Glomerular visceral epithelial cell (primary cell): ENCODE data around the gene CHPF2.

Source experiments
- DNase-seq: peaks from one replicate; pipeline ENCODE4 v3.0.0-alpha.2; 2016; ENCODE audit errors: extremely low spot score

Gene CHPF2

DNA sequence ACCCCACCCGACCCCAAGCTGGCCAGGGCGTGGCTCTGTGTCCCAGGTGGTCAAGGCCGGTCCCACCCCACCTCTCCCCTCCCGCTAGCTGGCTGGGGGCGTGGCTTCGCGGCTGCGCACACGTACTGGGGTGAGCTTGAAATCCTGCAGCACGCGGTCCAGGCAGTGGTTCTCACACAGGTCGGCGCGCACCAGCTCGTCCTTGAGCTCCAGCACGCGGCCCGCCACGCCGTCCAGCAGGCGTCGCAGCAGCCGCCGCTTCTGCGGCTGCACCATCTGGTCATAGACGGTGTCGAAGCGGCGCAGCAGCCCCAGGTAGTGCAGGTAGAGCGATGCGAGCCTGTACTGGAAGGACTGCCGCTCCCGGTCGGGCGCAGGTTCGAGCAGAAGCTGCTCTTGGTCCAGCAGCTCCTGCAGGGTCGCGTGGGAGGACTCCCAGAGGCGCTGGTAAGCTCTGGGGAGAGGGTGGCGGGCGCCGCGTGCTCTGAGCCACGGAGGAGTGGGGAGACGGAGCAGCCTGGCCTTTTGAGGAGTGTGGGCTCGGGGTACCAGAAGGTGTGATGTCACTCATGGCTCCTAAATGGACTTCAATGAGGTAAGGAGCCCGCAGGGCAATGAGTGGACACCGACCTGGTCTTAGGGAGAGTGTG, 27.8 kb upstream of the CHPF2 start:
- DNase-seq = no peak

DNA sequence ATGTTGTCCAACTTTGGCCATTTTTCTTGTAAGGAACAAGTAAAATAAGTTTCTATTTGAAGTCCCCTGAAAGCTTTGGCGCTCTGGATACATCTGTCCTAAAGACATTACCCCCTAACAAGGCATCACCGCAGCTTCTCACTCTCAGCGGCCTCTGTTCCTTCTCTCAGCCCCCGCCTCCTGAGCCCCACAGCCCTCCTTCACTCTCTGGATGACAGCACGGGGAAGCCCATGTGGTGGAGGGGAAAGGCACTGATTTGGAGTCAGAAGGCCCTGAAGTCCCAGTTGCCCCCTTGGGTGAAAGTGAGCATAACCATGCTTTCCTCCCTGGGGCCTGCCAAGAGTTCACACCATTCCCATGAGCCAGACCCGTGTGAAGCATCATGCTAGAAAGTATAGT, 26.6 kb upstream of the CHPF2 start:
- no peak for DNase-seq

DNA sequence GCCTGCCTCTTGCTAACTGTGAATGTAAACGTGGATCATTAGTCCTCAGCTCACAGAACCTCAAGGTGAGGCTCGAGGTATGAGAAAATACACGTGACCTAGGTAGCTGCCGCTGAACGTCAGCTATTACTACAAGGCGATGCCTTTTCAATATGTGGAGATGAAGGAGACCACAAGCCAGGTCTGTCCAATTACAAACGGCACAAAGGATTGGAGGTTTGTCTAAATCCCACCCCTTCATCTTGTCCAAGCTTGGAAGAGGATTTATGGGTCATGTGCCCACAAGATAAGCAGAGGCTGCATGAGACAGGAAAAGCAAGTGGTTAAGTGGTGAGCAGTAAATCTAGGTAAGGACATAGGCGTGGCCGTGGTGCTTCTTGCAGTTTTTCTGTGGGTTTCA, 25.4 kb upstream of the CHPF2 start:
- no peak for DNase-seq

DNA sequence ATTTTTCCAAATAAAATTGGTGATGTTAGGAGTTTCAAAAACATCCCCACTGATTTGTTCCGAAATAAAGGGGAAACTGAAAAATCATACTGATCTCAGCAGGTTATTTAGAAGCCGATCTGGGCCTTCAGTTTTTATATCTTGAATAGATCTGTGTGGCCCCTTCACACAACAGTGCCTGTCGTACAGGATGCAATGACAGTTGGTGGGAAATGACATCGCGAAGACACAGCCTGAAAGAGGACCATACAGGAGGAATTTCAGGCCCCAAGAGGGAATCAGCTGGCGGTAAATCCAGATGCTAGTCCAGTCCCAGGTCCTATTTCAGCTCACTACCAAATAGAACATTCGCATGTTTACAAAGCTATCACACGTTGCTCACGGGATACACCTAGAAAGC, 25.0 kb upstream of the CHPF2 start:
- DNase-seq = no peak

DNA sequence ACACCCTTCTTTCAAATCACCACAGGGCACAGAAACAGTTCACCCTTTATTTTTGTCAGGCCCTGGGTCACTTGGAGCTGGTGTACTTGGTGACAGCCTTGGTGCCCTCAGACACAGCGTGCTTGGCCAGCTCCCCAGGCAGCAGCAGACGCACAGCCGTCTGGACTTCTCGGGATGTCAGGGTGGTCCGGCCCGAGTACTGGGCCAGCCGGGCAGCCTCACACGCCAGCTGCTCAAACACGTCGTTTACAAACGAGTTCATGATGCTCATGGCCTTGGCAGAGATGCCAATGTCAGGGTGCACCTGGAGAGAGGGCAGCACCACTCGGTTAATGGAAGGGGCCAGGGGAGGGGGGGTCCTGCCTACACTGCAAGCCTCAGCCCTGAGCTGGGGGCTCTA, 24.5 kb upstream of the CHPF2 start:
- DNase-seq = no peak

DNA sequence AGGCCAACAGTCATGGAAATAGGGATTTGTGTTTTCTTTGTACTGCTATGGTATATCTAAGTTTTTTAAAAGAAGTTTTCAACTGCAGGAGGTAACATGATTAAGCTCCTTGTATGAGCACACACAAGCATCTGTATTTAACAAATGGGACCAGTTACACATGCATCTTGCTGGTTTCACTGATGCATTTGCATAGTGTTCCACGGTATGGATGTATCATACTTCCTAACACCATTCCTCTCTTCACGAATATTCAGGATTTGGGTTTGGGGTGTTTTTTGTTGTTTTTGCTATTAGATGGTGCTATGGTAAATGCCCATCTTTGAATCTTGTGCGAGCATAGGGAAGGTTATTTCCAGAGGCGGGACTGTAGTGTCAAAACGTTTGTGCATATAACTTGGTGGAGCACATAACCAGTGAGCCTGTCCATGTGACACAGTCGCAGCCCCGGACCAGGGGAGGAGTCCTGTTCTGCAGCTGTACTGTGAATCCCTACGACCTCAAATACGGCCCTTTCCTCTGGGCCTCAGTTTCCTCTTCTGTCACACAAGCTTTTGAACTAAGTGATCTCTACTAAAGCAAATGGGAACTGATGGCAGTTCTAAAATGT, 23.9 kb upstream of the CHPF2 start:
- DNase-seq = no peak

DNA sequence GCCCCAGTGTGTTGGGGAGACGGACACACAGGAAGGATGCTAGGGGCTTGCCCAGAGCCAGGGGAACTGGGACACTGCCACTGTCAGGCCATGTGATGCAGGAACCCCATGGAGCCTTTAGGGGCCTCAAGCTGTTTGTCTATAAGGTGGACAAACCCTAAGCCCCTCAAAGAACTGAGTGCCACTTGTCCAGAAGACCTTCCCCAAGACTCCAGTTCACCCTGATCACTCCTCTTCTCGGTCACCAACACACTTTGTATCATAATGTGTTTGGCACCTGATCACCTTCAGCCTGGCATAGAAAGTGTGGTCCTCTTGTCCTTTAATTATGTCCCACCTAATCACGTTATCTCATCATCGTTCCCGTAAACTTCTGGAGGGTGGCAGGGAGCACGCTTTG, 22.7 kb upstream of the CHPF2 start:
- DNase-seq = no peak

DNA sequence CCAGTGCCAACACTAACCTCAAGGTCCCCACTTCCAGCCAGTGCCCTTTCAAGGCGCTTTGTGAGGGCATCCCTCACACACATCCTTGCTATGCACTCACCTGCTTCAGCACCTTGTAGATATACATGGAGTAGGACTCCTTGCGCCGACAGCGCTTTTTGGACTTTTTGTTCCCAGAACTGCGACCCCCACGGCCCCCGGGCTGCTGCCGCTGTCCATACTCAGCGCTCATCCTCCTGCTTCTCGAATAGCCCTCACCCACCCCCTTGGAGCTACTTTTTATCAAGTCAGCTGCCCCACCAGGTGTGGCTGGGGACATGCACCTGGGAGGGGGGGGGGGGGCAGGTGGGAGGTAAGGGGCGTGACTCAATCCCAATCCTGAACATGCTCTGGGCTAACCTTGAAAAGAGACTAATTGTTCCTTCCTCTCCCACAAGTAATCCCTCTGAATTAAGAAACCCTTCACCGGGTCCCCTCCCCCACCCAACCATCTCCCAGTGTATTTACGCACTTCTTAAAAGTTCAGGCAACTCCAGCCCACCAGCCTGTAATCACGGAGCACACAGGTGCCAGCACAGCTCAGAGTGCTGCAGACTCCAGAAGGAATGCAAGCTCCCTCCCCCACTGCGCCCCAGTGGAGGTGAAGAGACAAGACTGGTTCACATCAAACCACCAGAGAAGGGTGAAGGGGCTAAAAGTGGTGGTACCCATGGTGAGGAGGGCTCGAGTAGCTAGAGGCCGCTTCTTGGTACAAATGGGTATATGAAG, 22.0 kb upstream of the CHPF2 start, which contains the start of gene H2BK1:
TSS of gene H2BK1 (minus strand) at position 402 of the 768 bp plus-strand sequence. CDS start at position 232, 170 bp downstream.
- DNase-seq = no peak

DNA sequence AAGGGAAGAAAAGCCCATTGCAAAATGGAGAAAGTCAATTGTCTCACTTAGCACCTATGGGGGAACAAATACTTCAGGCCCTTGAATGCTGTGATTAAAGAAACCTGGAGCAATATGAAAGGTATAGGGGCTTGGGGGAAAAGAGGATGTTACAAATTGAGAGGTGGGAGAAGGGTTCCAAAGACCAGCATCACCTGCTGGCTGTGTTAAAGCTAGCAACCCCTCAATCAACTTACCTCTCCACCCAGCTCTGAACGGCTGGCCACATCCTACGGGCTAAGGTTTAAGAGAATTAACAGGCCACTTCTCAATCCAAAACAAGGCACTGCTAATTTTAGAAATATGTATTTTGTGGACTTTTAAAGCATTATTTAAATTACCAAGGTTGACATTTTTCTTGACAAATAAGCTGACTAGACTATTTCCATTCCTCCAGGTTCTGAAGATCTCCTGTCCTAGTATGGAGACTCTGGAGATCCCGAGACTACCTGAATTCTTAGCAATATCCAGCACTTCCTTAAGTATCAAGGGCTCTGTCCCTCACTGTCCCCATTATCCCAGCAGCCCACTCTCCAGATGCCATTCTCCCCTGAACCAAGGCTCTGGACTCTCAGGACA, 21.0 kb upstream of the CHPF2 start:
- no peak for DNase-seq

DNA sequence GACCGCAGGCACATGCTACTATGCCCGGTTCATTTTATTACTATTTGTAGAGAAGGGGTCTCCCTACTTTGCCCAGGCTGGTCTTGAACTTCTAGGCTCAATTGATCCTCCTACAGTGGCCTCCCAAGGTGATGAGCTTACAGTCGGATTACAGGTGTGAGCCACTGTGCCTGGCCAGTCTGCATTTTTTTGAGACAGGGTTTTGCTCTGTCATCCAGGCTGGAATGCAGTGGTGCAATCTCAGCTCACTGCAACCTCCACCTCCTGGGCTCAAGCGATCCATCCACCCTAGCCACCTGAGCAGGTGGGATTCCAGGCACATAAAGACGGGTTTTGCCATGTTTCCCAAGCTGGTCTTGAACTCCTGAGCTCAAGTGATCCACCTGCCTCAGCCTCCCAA, 19.7 kb upstream of the CHPF2 start:
- no peak for DNase-seq

DNA sequence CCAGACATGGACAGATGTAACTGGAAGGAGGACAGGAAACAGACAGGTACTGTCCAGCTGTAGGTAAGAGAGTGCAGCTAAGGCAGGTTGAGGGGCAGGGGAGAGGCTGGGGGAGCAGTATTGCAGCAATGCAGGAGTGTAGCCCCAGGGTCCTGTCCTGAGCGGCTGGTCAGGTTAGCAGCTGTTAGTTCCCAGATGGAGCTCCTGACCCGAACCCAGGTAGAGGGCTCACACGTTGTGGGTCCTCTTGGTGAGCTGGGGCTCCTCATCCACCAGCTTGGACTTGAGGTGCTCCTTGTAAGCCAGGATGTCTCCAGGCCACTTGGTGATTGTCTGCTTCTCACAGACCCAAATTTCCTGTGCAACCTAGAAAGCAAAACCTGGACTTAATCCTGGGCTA, 18.5 kb upstream of the CHPF2 start:
- no peak for DNase-seq

DNA sequence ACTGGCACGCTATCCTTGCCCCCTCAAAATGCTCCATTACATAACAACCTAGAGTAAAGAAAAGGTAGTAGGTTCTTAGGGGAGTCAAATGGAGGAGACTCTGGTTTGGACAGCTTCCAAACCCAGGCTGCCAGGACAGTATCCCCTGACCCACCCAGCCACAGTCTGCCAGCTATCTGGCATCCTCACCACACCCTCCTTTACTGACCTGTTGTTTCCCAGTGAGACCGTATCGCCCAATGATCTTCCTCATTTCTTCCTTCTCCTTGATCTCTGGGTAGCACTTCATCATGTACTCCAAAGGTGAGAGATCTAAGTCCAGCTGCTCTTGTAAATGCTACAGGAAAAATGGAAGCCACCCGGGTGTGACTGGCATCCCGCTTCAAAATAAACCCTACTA, 16.9 kb upstream of the CHPF2 start:
- DNase-seq = no peak

DNA sequence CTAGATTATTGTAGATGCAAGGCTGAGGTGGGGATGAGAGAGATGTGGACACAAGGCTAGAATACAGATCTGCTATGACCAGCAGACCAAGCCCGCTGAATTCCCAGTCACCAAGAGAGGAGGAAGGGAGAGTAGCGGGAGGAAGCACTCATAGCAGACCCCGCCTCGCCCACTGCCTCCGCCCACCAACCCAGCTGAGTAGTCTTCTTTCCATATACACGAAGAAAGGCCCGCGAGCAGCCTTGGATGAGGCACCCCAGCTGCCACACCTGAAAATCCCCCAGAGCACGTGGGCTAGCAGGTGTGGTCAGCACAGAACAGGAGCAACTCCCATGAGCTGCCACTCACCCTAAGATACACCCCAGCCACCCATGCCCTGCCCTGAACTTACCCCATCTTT, 14.1 kb upstream of the CHPF2 start:
- no peak for DNase-seq

DNA sequence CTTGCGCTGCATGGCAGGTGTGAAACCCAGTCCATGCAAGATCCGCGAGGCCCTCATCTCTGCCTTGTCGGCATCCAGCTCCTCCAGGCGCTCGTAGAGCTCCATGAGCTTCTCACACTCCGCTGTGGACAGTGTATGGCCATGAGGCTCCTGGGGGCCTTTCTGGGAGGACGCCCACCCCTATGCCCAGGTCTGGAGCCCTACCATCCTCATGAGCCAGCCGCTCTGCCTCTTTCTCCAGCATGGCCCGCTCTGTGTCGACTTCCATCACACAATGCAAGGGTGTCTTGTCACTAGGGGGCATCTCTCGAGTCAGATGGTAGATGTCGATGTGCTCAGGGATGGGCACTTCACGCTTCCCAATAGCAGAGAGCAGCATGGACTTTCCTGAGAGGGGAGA, 8.6 kb upstream of the CHPF2 start:
- DNase-seq = no peak

DNA sequence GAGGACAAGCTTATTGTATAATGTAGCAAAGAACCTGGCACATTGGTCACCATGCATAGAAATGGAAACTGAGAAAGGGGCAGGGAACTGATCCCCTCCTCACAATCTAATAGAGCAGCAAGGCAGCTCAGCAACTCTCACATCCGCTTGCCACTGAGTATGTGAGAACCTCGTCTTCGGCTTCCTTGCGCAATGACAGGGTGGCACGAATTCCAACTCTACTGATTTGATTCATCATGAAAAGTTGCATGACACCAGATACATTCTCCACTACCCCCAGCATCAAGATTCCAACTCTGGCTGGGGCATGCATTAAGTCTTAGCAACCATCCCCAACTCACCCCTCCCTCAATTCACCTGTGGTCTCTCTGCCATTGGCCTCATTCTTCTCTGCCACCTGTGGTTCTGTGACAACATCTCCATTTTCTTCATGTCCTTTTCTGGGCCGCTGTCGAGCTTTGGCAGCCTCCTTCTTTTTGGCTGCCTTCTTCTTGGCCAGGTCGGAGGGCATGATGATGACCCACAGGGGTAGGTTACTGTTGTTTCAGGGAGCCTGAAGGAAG, 6.3 kb upstream of the CHPF2 start:
- no peak for DNase-seq

DNA sequence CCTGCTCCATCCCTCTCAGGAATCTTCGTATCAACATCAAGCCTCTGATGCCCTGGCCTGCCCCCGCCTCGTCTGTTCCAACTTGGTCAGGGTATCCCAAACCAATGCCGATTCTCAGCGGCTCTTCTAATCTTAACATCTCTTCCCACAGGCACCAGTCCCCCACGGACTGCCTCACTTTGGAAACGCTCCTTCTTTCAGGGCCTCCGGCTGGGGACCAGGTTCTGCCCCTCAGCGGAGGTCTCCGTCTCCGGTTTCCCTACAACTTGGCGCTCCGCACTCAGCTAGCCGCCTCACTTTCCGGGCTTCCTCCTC, 5.8 kb upstream of the CHPF2 start:
- DNase-seq = no peak

DNA sequence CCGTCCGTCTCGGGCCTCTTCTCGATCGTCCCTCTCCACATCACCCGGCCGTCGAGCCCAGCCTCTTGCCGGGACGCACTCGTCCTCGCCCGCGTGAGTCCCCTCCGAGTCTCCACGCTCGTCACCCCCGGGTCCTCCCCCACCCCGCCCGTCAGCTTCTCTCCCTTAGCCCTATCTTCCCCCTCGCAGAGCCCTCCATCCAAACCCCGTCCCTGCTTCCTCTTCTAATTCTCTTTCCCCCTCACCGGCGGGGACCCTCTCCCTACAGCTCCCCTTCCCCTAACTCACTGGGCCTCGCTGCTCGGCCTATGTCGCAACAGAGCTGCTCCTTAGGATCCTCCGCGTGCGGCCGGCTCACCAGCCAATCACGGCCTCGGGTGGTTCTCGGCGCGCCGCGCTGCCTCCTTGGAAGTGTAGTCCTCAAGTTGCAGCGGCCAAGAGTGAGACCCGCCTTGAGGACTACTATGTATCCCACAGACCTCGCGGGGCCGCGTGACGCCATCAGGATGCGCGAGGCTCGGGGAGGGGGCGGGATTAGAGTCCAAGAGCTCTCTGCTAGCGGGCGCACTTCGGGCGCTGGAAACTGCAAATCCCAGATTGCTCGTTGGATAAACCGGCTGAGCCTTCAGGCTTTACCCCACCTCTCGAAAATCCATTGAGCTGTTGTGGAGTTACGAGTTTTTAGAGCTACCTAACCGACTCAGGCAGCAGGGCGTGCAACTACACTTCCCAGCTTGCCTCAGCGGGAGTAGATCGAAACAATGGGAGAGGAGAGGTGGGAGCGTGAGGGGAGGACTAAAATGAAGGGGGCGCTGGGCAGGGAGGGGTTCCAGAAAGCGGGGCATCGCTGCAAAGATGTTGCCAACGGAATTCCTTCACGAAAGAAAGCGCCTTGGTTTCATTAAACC, 5.2 kb upstream of the CHPF2 start, which contains the start of gene ABCF2:
TSS of gene ABCF2 (minus strand) at position 331 of the 908 bp plus-strand sequence. CDS start 747 bp downstream, outside the sequence.
- peak; percentile 97 for DNase-seq

DNA sequence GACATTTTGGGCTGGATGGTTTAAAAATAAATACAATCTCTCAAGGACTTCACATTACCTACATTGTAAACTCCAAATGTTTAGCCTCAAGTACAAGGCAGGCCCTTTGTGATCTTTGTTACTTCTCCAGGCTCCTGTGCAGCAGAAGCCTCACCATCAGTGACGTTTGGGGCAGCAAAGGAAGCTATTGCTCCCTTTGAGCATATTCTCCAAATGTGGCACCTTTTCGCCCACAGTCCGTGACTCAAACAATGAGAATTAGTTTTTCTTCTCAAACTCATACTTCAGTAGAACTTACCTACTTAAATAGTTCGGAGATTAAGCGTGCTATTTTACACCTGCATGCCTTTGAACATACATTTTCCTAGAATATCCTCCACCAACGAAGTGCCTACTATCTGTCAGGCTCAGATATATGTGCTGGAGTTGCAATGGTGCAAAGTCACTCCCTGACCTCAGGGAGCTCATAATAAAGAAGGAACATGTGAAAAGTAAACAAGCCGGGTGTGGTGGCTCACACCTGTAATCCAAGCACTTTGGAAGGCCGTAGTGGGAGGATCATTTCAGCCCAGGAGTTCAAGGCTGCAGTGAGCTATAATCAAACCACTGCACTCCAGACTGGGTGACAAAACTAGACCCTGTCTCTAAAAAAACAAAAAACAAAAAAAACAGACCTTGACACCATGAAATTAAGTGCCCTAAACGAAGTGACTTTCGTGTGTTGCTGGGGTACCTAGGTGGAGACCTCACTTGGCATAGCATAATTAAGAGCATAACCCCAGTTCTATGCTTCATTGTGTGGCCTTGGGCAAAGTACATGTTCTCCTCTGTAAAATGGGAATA, 4.0 kb upstream of the CHPF2 start:
- no peak for DNase-seq

DNA sequence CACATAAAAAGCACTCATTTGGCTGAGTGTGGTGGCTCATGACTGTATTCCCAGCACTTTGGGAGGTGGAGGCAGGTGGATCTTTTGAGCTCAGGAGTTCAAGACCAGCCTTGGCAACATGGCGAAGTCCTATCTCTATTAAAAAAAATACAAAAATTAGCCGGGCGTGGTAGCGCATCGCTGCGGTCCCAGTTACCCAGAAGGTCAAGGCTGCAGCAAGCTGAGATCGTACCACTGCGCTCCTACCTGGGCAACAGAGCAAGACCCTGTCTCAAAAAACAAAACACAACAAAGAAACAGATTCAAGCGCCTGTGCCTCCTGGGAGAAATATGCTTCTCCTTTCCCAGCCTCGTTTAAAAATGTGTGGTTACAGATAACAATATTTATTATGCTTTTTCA, 3.0 kb upstream of the CHPF2 start:
- no peak for DNase-seq

DNA sequence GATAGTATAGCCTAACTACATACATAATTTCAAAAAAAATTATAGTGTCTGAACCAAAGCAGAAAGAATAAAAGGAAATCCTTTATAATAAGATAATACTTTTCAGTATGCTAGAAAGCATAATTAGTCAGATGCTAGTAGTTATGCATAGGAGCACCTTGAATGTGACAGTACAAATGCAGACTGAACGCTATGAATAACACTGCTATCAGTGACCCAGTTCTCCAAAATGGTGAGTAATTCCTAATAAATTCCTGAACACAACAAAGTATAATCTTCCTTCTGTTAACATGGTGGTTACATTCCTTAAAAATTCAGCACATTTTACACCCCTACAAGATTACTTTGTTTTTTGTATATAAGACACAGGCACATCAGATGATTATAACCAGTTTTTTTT, 1.2 kb upstream of the CHPF2 start:
- no peak for DNase-seq
